Hypothalamus (tissue), 51 donors: Measurements from ENCODE around the gene PSTK.

Experiments
- DNase-seq, 51 donors: peaks; one replicate each; lab custom pipeline; 2025; lab: John Stamatoyannopoulos, UW

The PSTK gene

GRCh38 chr10:122990278-122990677, 10.1 kb downstream of the PSTK start:
- DNase-seq: no peak

- DNase-seq: peak in 1 of 51 donors; percentile 33
Observed at GRCh38 chr10:122992031-122992585, 11.9 kb downstream of the PSTK start.

DNA sequence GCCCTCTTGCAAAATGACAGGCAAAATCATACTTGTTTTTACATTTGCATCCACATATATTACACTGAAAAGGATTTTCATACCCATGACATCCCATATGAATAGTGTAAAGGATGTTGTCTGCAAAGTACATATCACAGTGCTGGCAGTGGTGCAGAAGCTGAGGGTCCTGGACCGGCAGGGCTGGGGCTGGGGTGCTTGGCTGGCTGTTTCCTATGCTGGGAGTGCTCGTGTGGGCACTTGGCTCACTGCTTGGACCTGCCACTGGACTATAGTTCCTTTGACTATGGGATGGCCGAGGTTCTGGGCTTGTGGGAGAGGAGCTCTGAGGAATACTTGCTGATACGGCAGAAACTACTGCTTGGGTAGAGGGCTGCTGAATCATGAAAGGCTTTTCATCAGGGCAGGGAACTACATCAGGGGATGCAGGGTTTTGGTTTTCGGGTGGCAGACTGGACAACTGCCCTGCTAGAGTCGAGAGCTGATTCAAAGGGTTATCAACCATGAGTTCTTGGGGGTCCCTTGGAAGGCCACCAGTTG, 13.7 kb downstream of the PSTK start:
- no peak for DNase-seq

GRCh38 chr10:122995936-122996335, 15.7 kb downstream of the PSTK start:
- no peak for DNase-seq

DNA sequence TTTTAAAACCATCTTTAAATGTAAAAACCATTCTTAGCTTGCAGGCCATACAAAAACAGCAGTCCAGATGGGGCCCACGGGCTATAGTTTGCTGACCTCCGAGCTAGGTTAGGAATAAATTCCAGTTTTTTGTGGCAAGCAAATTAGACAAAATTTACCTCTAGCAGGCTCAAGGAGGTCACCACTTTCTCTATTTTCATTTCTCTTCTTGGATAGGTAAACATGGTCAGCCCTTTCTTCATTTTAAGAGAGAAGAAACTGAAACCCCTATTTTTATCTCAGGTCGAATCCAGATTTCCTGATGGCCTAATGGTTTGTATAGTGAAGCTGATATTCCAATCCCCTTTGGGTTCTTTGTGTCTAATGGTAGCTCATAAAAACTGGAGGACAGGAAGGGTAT, 17.7 kb downstream of the PSTK start:
- no peak for DNase-seq

- no peak for DNase-seq
Observed at GRCh38 chr10:122998360-122998917, 18.2 kb downstream of the PSTK start.

- DNase-seq: no peak
Observed at GRCh38 chr10:122998934-122999333, 18.7 kb downstream of the PSTK start.

- DNase-seq: no peak
Observed at GRCh38 chr10:122999347-122999746, 19.1 kb downstream of the PSTK start.

DNA sequence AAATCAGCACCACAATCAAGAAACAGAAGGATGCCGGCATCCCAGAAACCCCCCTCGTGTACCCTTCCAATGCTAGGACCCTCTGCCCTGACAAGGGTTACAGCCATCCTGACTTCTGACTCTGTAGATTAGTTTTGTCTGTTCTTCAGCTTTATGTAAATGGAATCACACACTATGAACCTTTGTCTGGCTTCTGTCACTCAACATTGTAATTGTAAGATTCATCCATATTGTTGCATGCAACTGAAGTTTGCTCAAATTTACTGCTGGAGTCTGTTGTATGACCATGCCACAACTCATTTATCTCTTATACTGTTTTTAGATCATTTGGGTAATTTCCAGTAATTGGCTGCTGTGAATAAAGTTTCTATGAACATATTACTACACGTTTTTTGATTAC, 20.0 kb downstream of the PSTK start:
- no peak for DNase-seq

DNA sequence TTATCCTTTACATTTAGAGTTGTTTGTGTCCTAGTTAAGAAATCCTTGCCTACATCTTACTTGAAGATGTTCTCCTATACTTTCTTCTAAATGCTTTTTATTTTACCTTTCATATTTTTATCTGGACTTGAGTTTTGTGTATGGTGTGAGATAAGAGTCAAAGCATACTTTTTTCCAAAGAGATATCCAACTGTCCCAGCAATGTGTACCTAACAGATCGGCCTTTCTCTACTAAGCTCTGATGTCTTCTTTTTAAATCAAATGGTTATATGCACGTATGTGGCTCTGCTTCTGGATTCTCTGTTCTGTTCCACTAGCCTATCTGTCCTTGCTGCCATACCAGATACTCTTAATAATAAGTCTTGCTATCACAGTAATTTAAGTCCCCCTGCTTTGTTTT, 21.2 kb downstream of the PSTK start:
- no peak for DNase-seq

DNA sequence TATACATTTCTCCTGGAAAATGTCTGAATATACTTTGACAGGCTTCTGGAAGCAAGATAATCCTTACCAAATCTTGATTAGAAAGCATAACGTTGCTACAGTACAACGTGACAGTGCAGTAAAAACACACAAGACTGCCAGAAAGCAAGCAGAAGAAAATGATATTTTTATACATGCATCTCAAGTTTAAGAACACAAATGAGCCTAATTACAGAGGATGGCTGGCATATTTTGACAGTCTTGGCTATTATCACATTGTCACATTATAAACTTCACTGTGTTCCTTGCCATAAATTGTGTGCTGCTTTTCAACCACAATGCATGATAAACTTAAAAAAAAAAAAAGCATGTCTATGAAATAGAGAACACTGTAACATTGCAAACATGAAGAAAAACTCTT, 24.1 kb downstream of the PSTK start:
- DNase-seq: no peak

GRCh38 chr10:123007558-123008354, 27.6 kb downstream of the PSTK start:
- peak in 23 of 51 donors; percentile 7 to 52 (median 29) for DNase-seq

DNA sequence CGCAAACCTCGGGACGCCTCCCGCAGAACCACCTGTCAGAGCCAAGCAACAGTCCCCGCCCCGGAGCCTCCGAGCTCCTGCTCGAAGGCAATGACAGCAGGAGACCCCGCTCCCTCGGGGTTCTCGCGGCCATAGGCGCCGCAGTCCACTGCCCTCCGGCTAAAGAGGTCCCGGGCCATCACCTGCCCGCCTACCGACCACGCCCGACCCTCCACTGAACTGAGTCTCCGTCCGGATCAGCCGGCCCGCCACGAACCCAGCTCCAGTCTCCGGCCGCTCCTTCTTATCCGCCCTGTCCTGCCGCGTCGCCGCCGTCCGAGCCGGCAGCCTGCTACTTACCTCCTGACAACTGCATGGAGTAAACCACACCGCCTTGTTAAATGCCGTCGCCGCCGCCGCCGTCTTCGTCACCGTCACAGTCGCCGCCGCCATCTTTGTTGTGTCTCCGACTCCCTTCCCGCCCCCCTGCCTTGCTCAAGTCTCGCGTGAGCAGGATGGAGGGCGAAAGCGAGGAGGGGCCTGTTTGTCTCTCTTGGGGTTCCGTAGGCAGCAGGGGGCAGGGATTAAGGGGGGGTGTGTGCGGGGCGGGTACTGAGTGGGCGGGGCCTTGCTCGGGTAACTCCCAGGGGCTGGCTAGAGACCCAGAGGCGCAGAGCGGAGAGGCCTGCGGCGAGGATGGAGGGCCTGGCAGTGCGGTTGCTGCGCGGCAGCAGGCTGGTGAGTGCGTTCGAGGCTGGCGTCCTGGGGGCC, 28.3 kb downstream of the PSTK start, which contains the start of the genes ACADSB and IKZF5:
Gene ACADSB (plus strand): TSS at position 652 of the 750 bp plus-strand sequence. CDS start 24 bp downstream, at position 676.
Gene IKZF5 (minus strand): TSS at position 441 of the 750 bp plus-strand sequence. CDS start 10,170 bp downstream, outside the sequence.
- peak; percentile 65 to 98 (median 93) for DNase-seq

GRCh38 chr10:123009105-123009820, 29.1 kb downstream of the PSTK start:
- DNase-seq: peak in 21 of 51 donors; percentile 4 to 62 (median 39)

GRCh38 chr10:123011987-123012386, 31.8 kb downstream of the PSTK start:
- no peak for DNase-seq

- DNase-seq: no peak
Observed at GRCh38 chr10:123013456-123014419, 33.5 kb downstream of the PSTK start.

GRCh38 chr10:123014772-123015171, 34.6 kb downstream of the PSTK start:
- DNase-seq: no peak

GRCh38 chr10:123016228-123016627, 36.0 kb downstream of the PSTK start:
- DNase-seq: no peak
